HG02623 (cell line): Measurements from ENCODE around the gene TMPRSS4.
A peak's percentile ranks its signal among the peaks of the same experiment; 100 is the strongest.

Experiments used
- ATAC-seq: cut with Tn5 transposase; IDR thresholded peaks from one replicate; pipeline ENCODE4 v1.9.1; 2021; ENCODE audit warnings: moderate library complexity; ENCODE audit not compliant: unreplicated experiment

Gene TMPRSS4

DNA sequence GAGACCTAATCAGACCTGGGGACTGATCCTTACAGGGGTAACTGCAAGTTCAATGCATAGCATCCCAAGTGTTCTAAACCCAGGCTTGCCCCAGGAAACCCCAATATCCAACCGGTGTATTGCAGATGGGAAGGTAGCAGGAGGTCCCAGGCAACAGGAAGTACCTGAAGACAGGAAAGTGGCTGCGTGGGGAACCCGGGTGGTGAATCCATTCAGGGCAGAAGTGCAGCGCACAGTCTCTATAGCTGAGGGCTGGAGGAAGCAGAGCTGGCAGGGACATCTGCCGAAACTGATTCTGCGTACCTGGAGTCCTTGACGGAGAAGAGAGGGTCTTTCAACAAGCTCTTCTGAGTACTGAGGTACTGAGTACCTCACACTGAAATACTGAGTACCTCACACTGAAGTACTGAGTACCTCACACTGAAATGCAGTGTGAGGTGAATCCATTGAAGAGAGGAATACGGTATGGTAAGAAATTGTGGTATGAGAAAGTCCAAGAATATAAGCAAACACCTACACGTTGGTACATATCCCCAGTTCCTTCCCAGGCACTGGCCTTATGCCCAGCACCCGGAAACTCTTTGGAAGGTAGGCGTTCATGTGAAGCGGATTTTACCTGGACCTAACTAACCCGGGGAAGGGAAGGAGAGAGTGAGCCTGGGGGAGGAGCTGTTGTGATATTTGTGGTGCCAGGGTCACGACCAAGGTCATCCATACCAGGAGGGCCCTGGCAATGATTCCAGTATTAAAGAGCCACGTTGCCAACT is 55.7 kb downstream of the TMPRSS4 start:
- ATAC-seq = no peak

DNA sequence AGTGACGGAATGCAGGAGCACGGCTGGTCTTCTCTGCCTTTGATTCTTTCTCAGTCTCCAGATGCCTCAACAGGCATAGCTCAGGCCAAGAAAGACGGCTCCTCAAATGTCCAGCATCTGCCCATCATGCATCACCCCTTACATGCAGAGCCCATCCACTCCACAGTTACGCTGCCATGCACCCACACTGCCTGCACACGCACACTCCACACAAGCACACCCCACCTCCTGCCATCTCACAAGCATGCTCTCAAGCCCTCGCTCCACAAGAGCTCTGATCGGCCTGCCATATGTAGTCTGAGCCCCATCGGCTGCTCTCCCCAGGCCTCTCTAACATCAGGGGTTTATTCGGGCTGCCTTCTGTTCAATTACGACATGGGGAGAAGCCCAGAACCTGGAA is 56.9 kb downstream of the TMPRSS4 start:
- ATAC-seq = no peak

DNA sequence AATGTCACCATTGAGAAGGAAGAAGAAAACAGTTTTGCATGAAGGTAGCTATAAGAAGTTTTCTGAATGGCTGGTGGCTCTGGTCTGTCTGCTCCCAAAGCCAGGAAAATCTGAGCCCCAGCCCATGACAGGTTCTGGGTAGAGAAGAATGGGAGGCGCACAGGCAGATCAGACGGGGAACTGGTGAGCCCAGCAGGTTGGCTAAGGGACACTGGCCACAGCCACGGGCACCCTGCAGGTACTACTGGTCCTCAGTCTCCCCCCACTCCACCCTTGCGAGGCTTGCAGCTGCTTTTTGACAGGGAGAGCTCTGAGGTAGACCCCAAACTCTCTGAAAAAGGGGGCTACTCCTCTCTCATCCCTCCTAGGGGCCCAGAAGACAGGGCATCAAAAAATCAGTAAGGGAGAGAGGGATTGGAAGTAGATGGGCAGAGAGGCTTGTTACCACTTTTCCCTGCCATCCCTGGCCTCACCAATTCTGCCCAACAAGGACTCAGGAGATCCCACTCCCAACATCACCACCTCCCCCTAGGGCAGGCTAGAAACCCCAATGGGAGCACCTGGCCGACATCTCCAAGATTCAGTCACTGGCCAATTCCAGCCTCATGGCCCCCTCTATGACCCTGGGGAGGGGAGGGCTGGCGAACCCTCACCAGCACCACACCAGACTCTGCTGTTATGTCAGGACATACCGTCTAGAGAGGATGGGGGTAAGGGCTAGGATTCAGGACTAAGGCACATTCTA is 58.3 kb downstream of the TMPRSS4 start:
- no peak for ATAC-seq

DNA sequence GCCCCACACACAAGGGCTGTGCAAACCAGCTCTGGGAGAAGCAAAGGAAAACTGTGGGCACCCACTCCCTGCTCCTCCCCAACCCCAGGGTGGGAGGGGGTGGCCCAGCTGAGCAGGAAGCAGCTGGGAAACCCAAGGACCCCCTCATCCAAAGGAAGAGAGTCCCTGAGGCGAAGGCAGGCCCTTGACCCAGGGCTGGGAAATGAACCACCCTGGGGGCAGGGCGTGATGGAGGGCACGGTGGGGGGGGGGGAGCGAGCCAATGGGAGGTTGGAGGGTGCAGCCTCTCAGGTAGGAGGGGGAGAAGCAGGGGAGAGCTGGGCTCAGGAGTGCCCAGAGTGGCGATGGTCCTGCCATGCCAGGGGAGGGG is 58.9 kb downstream of the TMPRSS4 start:
- no peak for ATAC-seq

DNA sequence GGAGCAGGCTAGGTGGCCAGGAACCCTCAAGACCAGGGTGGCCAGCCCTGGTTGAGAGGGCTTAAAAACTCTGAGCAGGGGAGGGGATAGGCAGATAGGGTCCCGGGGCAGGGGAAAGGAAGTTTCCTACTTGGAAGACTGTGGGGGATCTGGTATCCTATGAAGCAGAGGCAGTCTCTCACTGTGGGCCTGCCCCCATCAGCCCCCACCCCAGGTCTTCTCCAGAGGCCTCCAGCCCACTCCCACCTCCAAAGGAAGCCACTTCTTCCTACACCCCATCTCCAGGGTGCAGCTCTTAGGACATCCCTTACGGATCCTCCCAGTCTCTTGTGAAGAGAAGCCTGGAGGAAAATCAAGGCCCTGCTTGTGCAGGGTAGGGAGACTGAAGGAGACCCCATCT is 59.5 kb downstream of the TMPRSS4 start:
- no peak for ATAC-seq

DNA sequence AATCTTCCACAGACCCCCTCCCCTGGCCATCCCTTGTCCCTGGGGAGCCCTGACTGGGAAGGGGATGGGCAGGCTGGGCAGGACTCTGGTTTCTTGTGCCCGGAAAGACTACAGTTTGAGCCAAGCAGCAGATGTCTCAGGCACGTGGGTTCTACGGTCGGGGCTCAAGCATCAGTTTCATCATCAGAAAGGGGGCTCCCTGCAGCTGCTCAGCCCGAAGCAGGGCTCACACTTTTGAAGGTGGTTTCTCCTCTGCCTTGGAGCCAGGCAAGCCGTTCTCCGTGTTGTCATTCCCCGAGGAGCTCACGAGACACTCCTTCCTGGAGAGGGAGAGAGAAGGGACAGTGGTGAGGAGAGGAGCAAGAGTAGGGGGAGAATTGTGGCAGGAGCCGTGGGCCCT is 59.9 kb downstream of the TMPRSS4 start:
- no peak for ATAC-seq

DNA sequence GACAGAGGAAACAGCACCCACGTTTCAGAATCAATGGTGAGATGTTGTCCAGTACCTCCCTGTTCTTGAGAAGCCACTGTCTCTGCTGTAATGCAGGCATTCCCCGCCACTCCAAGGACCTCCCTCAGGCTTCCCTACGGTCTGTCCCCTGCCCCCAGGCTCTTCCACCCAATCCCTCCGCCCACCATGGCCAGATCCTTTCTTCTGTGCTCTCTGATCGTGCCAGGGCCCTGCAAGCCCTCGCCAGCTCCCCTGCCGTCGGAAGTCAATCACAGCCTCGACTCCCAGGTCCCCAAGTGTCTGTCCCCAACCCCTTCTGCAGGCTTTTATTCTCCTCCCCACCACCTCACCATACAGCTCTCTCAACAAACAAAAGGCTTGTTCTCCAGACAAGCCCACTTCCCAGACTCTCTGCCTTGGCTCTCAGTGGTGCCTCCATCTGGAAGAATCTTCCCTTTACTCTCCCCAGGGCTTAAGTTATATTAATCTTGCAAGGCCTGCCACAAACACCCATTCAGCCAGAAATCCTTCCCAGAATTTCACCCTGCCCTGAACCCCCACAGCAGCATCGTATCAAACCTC is 62.1 kb downstream of the TMPRSS4 start:
- no peak for ATAC-seq

DNA sequence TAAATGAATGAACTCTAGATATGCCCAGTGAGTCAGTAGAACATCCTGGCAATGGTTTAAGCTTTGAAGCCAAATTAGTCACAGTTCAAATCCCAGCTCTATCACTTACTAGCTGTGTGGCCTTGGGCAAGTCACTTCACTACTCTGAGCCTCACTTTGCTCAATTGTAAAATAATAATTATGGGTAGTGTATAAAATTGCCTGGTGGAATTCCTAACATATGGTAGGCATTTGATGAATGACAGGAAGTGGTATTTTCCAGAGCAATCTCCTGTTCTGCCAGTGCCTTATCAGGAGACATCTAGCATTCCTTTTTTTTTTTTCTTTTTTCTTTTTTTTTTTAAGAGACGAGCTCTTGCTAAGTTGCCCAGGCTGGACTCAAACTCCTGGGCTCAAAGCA is 62.7 kb downstream of the TMPRSS4 start:
- ATAC-seq = no peak

- no peak for ATAC-seq
Observed at GRCh38 chr11:118142081-118142480, 65.2 kb downstream of the TMPRSS4 start.

DNA sequence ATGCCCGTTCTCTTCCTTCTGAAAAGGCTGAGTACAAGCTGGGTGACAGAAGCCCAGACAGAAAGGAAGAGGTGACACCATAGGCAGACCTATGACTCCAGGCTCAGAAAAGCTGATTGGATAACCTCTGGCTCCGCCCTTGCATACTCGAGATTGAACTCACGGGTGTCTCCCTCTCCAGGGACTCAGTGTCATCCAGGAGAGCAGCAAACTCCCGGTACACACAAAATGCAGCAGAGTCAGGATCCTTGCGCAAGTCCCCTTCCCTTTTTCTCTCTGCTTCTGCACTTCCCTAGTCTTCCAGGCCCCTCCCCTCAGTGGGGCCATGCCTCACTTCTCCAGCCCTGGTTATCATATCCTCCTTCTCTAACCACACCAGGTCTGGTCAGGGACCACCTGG is 65.9 kb downstream of the TMPRSS4 start:
- ATAC-seq = no peak

DNA sequence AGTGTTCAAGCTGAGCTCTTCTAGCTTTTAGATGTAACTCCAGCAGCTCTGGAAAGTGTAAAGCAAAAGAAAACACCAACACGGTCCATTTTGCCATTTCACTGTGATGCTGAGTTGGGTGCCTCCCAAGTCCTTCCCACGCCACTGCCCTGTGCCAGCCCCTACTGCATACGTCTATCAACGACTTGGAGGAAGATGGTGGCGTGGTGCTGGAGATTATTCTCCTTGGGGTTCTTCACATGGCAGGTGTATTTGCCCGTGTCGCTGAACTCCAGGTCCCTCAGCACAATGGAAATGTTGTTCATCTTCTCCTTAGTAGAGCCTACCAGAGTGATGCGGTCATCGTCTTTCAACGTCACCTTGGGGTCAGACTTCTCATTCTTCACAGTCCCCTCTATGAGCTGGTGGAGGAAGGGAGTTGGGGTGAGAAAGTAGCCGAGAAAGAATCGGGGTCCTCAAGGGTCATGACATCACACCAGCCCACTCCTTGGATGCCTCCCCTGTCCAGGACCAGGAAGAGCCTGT is 66.8 kb downstream of the TMPRSS4 start:
- ATAC-seq = no peak

DNA sequence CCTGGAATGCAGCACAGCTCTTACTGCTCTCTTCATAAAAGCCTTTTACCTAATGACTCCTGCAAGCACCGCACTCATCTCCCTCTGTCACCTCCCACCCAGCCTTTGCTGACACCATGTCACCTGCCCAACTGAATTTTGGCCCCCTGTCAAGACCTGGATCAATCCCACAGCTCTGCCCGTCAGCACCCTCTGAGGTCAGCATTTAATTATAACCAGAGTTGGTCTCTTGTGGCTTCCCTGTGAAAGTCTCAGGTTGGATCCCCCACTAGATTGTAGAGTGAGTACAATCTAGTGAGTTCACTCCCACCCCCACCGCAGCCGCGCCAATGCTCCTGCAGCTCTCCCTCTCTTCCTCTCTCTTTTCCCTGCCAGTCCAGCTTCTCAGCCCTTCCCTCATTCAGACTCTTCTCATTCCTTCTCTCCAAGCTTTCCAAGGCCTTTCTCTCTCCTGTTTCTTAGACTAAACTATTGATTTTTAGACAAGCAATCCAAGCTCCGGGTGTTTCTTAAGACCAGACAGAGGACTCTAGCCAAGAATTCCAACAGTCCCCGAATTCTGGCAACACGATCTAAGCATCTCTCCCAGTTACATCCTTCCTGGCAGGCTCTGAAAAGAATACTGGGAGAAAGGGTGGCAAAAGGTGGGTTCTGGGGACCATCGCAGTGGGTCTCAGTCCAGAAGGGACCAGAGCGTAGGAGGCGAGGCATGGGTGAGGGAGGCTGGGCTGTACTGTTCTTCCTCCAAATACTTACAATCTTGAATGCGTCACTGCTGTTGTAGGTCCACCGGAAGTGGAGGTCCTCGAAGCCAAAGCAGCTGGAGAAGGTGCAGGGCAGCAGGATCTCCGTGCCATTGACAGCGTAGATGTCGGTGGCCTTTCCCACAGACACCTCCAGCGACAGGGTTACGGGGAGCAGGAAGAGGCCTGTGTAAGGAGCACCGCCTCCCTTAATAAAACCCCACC is 67.7 kb downstream of the TMPRSS4 start:
- ATAC-seq = no peak

GRCh38 chr11:118145285-118146227 is 68.7 kb downstream of the TMPRSS4 start:
- peak; percentile 70 for ATAC-seq

GRCh38 chr11:118146554-118146953 is 69.7 kb downstream of the TMPRSS4 start:
- no peak for ATAC-seq

DNA sequence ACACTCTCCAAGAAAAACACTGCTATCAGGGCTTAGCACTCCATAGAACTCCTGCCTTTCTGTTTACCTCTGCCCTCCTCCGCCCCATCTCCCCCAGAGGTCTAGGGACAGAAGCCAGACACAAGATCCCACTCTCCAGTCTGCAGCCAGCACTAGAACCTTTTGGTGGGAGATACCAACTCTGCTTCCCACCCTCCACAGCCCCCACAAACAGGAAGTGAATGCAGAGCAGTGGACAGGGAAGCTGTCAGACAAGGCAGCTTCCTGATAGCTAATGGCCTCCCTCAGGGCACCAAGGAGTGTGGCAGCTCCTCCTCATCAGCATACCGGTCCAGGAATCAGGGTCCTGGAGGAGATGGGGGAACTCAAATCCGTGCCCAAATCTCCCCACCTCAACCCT is 70.6 kb downstream of the TMPRSS4 start:
- no peak for ATAC-seq

GRCh38 chr11:118148240-118148639 is 71.4 kb downstream of the TMPRSS4 start:
- no peak for ATAC-seq

DNA sequence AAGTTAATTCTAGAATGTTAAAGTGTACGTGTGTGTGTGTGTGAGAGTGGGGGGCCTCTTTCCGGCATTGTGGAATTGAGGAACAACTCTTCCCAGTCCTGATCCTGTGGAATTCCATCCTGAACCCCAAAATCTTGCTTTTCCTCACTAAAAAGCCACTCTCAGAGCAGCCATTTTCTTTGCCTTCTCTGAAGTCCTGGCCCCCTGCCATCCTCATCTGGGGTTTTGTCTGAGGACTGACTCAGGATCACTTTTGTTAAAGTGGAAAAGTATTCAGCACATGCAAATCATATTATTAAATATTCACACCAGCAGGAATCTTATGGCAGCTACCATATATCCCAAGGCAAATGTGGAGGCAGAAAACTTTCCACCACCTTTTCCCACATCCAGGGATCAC is 72.0 kb downstream of the TMPRSS4 start:
- no peak for ATAC-seq

DNA sequence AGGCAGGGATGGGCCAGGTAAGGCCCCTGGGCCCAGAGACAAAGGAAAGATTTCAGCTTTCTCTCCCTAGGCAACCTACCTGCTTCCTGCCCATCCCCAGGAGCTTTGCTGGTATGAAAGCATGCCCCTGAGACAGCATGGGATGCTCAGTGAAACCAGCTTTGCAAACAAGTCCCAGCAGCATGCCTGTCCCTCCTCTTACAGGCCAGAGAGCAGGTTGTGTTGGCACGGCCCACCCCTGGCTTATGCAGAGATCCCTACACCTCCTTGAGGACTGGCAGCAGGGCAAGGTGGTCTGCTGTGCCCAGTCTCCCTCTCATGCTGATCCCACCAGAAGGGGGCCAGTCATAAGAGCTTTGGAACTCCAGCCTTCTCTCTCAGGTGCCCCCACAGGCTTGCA is 72.6 kb downstream of the TMPRSS4 start:
- no peak for ATAC-seq

DNA sequence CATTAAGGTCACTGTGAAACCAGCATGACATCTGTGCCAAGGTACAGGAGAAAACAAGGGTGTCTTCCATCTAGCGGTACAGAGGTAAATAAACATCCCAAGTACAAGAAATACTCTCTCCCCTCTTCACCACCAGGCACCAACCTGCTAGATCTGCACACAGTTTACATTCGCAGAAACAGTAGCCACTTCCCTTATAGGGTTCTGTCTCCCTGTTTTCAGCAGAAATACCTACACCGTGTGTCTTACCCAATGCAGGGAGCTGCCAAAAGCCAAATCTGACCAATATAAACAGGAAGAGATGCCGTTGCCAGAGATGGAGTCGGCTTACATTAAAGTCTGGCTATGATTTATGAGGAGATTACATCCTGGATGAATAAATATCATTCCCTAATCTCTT is 74.6 kb downstream of the TMPRSS4 start:
- no peak for ATAC-seq
